ENCODE data around the gene DNMT3A.

DNMT3A gene

DNA sequence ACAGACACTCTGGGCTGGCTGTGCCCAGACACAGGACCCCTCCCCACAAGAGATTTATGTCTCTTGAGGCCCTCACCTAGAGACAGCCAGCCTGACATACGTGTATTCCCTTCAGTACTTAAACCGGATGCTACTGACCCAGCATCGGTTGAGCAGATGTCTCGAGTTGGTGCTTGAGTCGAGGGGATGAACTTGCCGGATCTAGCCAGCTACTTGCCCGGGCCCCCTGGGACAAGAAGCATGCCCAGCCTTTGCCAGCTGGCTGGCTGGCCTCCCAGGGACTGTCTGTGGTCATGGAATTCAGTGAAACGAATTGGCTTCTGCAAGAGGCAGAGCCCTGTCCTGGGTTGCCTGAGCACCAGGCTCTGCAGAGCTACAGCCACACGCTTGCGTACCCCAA lies 36.0 kb downstream of the DNMT3A start:
- Histone ChIP-seq H3K9ac (ENCODE audit: low read length) (no peak overlapping the region), H3K4me1 (ENCODE audit: control insufficient read depth, insufficient read depth, low read depth, low read length) (peaks cover 23% of the 10 kb centered on the region), H3K79me1 (replicated peaks; ENCODE audit: low read length, poor library complexity, severe bottlenecking) (peaks cover 22% of the 10 kb centered on the region), H3K4me2 (ENCODE audit: low read length, poor library complexity, severe bottlenecking) (no peak overlapping the region), H3K9me3 (ENCODE audit: control insufficient read depth, low read length) (no peaks in the 10 kb centered on the region), H4K8ac (ENCODE audit: low read length) (no peak overlapping the region), H3K36me3 (ENCODE audit: control insufficient read depth in 1 of 2, insufficient read depth in 2 of 2, low read depth in 1 of 2, low read length in 2 of 2) (peaks cover 21 to 64% of the 10 kb centered on the region in 2 experiments), H3K4ac (ENCODE audit: low read depth in 1 of 2, low read length in 2 of 2) (no peak overlapping the region), H3K27me3 (ENCODE audit: control insufficient read depth in 1 of 2, insufficient read depth in 1 of 2, low read length in 2 of 2) (peaks cover 0 to 4% of the 10 kb centered on the region in 2 experiments), H2BK5ac (ENCODE audit: low read depth, low read length, poor library complexity, severe bottlenecking) (no peak overlapping the region), H2BK15ac (ENCODE audit: low read depth, poor library complexity, severe bottlenecking) (no peak overlapping the region), H2BK120ac (ENCODE audit: low read depth, low read length) (no peak overlapping the region), H3K27ac (ENCODE audit: low read length, poor library complexity, severe bottlenecking) (no peak overlapping the region), H4K91ac (ENCODE audit: low read length) (no peak overlapping the region), H2AFZ (ENCODE audit: low read depth, low read length) (no peak overlapping the region), H3K4me3 (ENCODE audit: insufficient read depth in 1 of 2, low read depth in 1 of 2, low read length in 2 of 2) (no peak overlapping the region), H2AK5ac (ENCODE audit: low read length, severe bottlenecking) (no peak overlapping the region), H3K23ac (ENCODE audit: low read length in 2 of 2) (no peak overlapping the region), H3K14ac (ENCODE audit: low read length in 2 of 2) (no peak overlapping the region), H3K18ac (ENCODE audit: low read depth in 1 of 2, low read length in 2 of 2) (no peak overlapping the region), H2BK12ac (ENCODE audit: low read length in 2 of 2) (no peak overlapping the region)
- 86% methylated on average over 10 of the region's 10 CpGs for WGBS
- no peak for DNase-seq

- Histone ChIP-seq H3K79me1 (replicated peaks; ENCODE audit: low read length, poor library complexity, severe bottlenecking) (peaks cover 17% of the 10 kb centered on the region), H4K91ac (ENCODE audit: low read length) (no peak overlapping the region), H3K4me3 (ENCODE audit: insufficient read depth in 1 of 2, low read depth in 1 of 2, low read length in 2 of 2) (no peak overlapping the region), H3K36me3 (ENCODE audit: control insufficient read depth in 1 of 2, insufficient read depth in 2 of 2, low read depth in 1 of 2, low read length in 2 of 2) (peaks cover 21 to 59% of the 10 kb centered on the region in 2 experiments), H3K9ac (ENCODE audit: low read length) (no peak overlapping the region), H4K8ac (ENCODE audit: low read length) (no peak overlapping the region), H2BK5ac (ENCODE audit: low read depth, low read length, poor library complexity, severe bottlenecking) (no peak overlapping the region), H3K9me3 (ENCODE audit: control insufficient read depth, low read length) (no peaks in the 10 kb centered on the region), H3K4me1 (ENCODE audit: control insufficient read depth, insufficient read depth, low read depth, low read length) (peaks cover 18% of the 10 kb centered on the region), H2AK5ac (ENCODE audit: low read length, severe bottlenecking) (no peak overlapping the region), H2BK12ac (ENCODE audit: low read length in 2 of 2) (no peak overlapping the region), H3K23ac (ENCODE audit: low read length in 2 of 2) (no peak overlapping the region), H3K14ac (ENCODE audit: low read length in 2 of 2) (no peak overlapping the region), H2BK120ac (ENCODE audit: low read depth, low read length) (no peak overlapping the region), H3K4me2 (ENCODE audit: low read length, poor library complexity, severe bottlenecking) (no peak overlapping the region), H2AFZ (ENCODE audit: low read depth, low read length) (no peak overlapping the region), H2BK15ac (ENCODE audit: low read depth, poor library complexity, severe bottlenecking) (no peak overlapping the region), H3K4ac (ENCODE audit: low read depth in 1 of 2, low read length in 2 of 2) (no peak overlapping the region), H3K27me3 (ENCODE audit: control insufficient read depth in 1 of 2, insufficient read depth in 1 of 2, low read length in 2 of 2) (peaks cover 0 to 4% of the 10 kb centered on the region in 2 experiments), H3K18ac (ENCODE audit: low read depth in 1 of 2, low read length in 2 of 2) (no peak overlapping the region), H3K27ac (ENCODE audit: low read length, poor library complexity, severe bottlenecking) (no peak overlapping the region)
- no peak for DNase-seq
- WGBS = 90% methylated on average over 16 of the region's 16 CpGs
Observed at GRCh38 chr2:25304826-25305596, 36.7 kb downstream of the DNMT3A start.

DNA sequence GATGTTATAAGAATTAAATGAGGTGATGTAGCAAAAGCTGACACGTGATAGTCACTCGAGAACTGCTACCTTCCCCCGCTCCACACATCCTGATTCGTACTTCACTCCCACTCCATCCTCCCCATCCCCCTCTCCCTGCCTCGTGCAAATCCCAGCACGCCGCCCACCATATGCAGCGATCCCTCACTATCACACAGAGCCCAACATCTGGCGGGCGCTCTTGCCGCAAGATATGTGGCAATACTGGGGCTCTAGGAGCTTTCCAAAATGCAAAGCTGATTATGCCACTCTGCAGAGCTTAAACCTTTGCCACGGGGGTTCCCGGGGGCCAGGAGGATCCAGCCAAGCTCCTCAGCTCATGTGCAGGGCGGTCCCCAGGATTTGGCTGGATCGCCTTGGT lies 37.4 kb downstream of the DNMT3A start:
- peaks cover 0 to 4% of the 10 kb centered on the region in 2 experiments for H3K27me3 ChIP-seq (ENCODE audit: control insufficient read depth in 1 of 2, insufficient read depth in 1 of 2, low read length in 2 of 2)
- H2BK15ac ChIP-seq (ENCODE audit: low read depth, poor library complexity, severe bottlenecking) = no peak overlapping the region
- peaks cover 19% of the 10 kb centered on the region for H3K4me1 ChIP-seq (ENCODE audit: control insufficient read depth, insufficient read depth, low read depth, low read length)
- H3K9me3 ChIP-seq (ENCODE audit: control insufficient read depth, low read length) = no peaks in the 10 kb centered on the region
- no peak overlapping the region for H2AK5ac ChIP-seq (ENCODE audit: low read length, severe bottlenecking)
- no peak overlapping the region for H3K4me3 ChIP-seq (ENCODE audit: insufficient read depth in 1 of 2, low read depth in 1 of 2, low read length in 2 of 2)
- H2BK12ac ChIP-seq (ENCODE audit: low read length in 2 of 2) = no peak overlapping the region
- 84% methylated on average over 15 of the region's 15 CpGs for WGBS
- no peak overlapping the region for H2AFZ ChIP-seq (ENCODE audit: low read depth, low read length)
- no peak overlapping the region for H3K18ac ChIP-seq (ENCODE audit: low read depth in 1 of 2, low read length in 2 of 2)
- H3K4me2 ChIP-seq (ENCODE audit: low read length, poor library complexity, severe bottlenecking) = no peak overlapping the region
- no peak overlapping the region for H4K8ac ChIP-seq (ENCODE audit: low read length)
- H3K27ac ChIP-seq (ENCODE audit: low read length, poor library complexity, severe bottlenecking) = no peak overlapping the region
- no peak overlapping the region for H3K9ac ChIP-seq (ENCODE audit: low read length)
- no peak overlapping the region for H2BK5ac ChIP-seq (ENCODE audit: low read depth, low read length, poor library complexity, severe bottlenecking)
- no peak for DNase-seq
- peaks cover 26 to 65% of the 10 kb centered on the region in 2 experiments for H3K36me3 ChIP-seq (ENCODE audit: control insufficient read depth in 1 of 2, insufficient read depth in 2 of 2, low read depth in 1 of 2, low read length in 2 of 2)
- H3K4ac ChIP-seq (ENCODE audit: low read depth in 1 of 2, low read length in 2 of 2) = no peak overlapping the region
- H3K14ac ChIP-seq (ENCODE audit: low read length in 2 of 2) = no peak overlapping the region
- no peak overlapping the region for H2BK120ac ChIP-seq (ENCODE audit: low read depth, low read length)
- peaks cover 16% of the 10 kb centered on the region for H3K79me1 ChIP-seq (replicated peaks; ENCODE audit: low read length, poor library complexity, severe bottlenecking)
- no peak overlapping the region for H4K91ac ChIP-seq (ENCODE audit: low read length)
- H3K23ac ChIP-seq (ENCODE audit: low read length in 2 of 2) = no peak overlapping the region

- Histone ChIP-seq H4K8ac (ENCODE audit: low read length) (no peak overlapping the region), H3K27me3 (ENCODE audit: control insufficient read depth in 1 of 2, insufficient read depth in 1 of 2, low read length in 2 of 2) (peaks cover 0 to 4% of the 10 kb centered on the region in 2 experiments), H2AK5ac (ENCODE audit: low read length, severe bottlenecking) (no peak overlapping the region), H3K23ac (ENCODE audit: low read length in 2 of 2) (no peak overlapping the region), H3K4me3 (ENCODE audit: insufficient read depth in 1 of 2, low read depth in 1 of 2, low read length in 2 of 2) (no peak overlapping the region), H3K79me1 (replicated peaks; ENCODE audit: low read length, poor library complexity, severe bottlenecking) (peaks cover 13% of the 10 kb centered on the region), H2BK12ac (ENCODE audit: low read length in 2 of 2) (no peak overlapping the region), H2AFZ (ENCODE audit: low read depth, low read length) (no peak overlapping the region), H3K9me3 (ENCODE audit: control insufficient read depth, low read length) (no peaks in the 10 kb centered on the region), H3K14ac (ENCODE audit: low read length in 2 of 2) (no peak overlapping the region), H3K36me3 (ENCODE audit: control insufficient read depth in 1 of 2, insufficient read depth in 2 of 2, low read depth in 1 of 2, low read length in 2 of 2) (peaks cover 25 to 65% of the 10 kb centered on the region in 2 experiments), H3K4ac (ENCODE audit: low read depth in 1 of 2, low read length in 2 of 2) (no peak overlapping the region), H3K4me2 (ENCODE audit: low read length, poor library complexity, severe bottlenecking) (no peak overlapping the region), H3K4me1 (ENCODE audit: control insufficient read depth, insufficient read depth, low read depth, low read length) (peaks cover 19% of the 10 kb centered on the region), H3K27ac (ENCODE audit: low read length, poor library complexity, severe bottlenecking) (no peak overlapping the region), H3K18ac (ENCODE audit: low read depth in 1 of 2, low read length in 2 of 2) (no peak overlapping the region), H2BK5ac (ENCODE audit: low read depth, low read length, poor library complexity, severe bottlenecking) (no peak overlapping the region), H2BK120ac (ENCODE audit: low read depth, low read length) (no peak overlapping the region), H4K91ac (ENCODE audit: low read length) (no peak overlapping the region), H3K9ac (ENCODE audit: low read length) (no peak overlapping the region), H2BK15ac (ENCODE audit: low read depth, poor library complexity, severe bottlenecking) (no peak overlapping the region)
- 86% methylated on average over 18 of the region's 21 CpGs for WGBS
- DNase-seq = no peak
Observed at GRCh38 chr2:25303633-25304236, 38.0 kb downstream of the DNMT3A start.
